ENCODE measurements around the gene ZFHX2. TPM values are rescaled to one million over a fixed set of nuclear protein-coding genes. Genes with fewer than 3 reads are reported as not detected.

The ZFHX2 gene
- total RNA-seq, 1 donor from 2014 or later, result 0.74 TPM

- no peak for DNase-seq (ENCODE audit: extremely low spot score in 2 of 2)
- H3K27me3 ChIP-seq, result no peaks in the 10 kb centered on the region
- TF ChIP-seq POLR2AphosphoS5 (IDR thresholded peaks at IDR 0.05; ENCODE audit: insufficient read depth in 1 of 2, low read depth in 1 of 2) (no peak), CTCF (IDR thresholded peaks at IDR 0.05) (no peak), POLR2A (IDR thresholded peaks at IDR 0.05) (no peak)
- intact Hi-C loops (cut with DNase I), result loop anchor here (1.0 to 5.0 kb wide), 2 partner anchors 87 to 243 kb away; partner anchors contain the start of gene PABPN1
- peaks cover 23% of the 10 kb centered on the region for H3K4me1 ChIP-seq
- H3K4me3 ChIP-seq, result no peak overlapping the region
- H3K9me3 ChIP-seq, result no peaks in the 10 kb centered on the region
- peaks cover 0 to 20% of the 10 kb centered on the region in 2 donors for H3K36me3 ChIP-seq
- no peak overlapping the region for H3K27ac ChIP-seq
These were observed 13.3 kb upstream of the ZFHX2 start for GRCh38 chr14:23564876-23565275.

GRCh38 chr14:23564181-23564812 lies 12.7 kb upstream of the ZFHX2 start:
- Histone ChIP-seq H3K36me3 (peaks cover 0 to 25% of the 10 kb centered on the region in 2 donors), H3K27ac (no peak overlapping the region), H3K9me3 (no peaks in the 10 kb centered on the region), H3K27me3 (no peaks in the 10 kb centered on the region), H3K4me1 (peaks cover 23% of the 10 kb centered on the region), H3K4me3 (no peak overlapping the region)
- intact Hi-C loops (cut with DNase I), result loop anchor here (1.0 to 5.0 kb wide), 2 partner anchors 86 to 242 kb away; partner anchors contain the start of gene PABPN1
- DNase-seq (ENCODE audit: extremely low spot score in 2 of 2), result no peak
- TF ChIP-seq CTCF (IDR thresholded peaks at IDR 0.05), result no peak
- no peak for TF ChIP-seq POLR2AphosphoS5 (IDR thresholded peaks at IDR 0.05; ENCODE audit: insufficient read depth in 1 of 2, low read depth in 1 of 2)
- no peak for TF ChIP-seq POLR2A (IDR thresholded peaks at IDR 0.05)

- H3K4me3 ChIP-seq, result no peak overlapping the region
- H3K36me3 ChIP-seq, result peaks cover 0 to 31% of the 10 kb centered on the region in 2 donors
- H3K9me3 ChIP-seq, result no peaks in the 10 kb centered on the region
- H3K27me3 ChIP-seq, result no peaks in the 10 kb centered on the region
- TF ChIP-seq POLR2AphosphoS5 (IDR thresholded peaks at IDR 0.05; ENCODE audit: insufficient read depth in 1 of 2, low read depth in 1 of 2) (no peak), POLR2A (IDR thresholded peaks at IDR 0.05) (no peak), CTCF (IDR thresholded peaks at IDR 0.05) (no peak)
- DNase-seq (ENCODE audit: extremely low spot score in 2 of 2), result no peak
- no peak overlapping the region for H3K27ac ChIP-seq
- H3K4me1 ChIP-seq, result peaks cover 23% of the 10 kb centered on the region
- intact Hi-C loops (cut with DNase I), result loop anchor here (1.0 to 5.0 kb wide), 2 partner anchors 85 to 241 kb away; partner anchors contain the start of gene PABPN1
These were observed 12.1 kb upstream of the ZFHX2 start for GRCh38 chr14:23563473-23564180.

- Histone ChIP-seq H3K36me3 (peaks cover 0 to 36% of the 10 kb centered on the region in 2 donors), H3K27me3 (no peaks in the 10 kb centered on the region), H3K27ac (no peak overlapping the region), H3K4me3 (no peak overlapping the region), H3K9me3 (no peaks in the 10 kb centered on the region), H3K4me1 (peaks cover 20% of the 10 kb centered on the region)
- DNase-seq (ENCODE audit: extremely low spot score in 2 of 2), result no peak
- peak; percentile 73 to 77 (median 76) for TF ChIP-seq CTCF (IDR thresholded peaks at IDR 0.05)
- no peak for TF ChIP-seq POLR2AphosphoS5 (IDR thresholded peaks at IDR 0.05; ENCODE audit: insufficient read depth in 1 of 2, low read depth in 1 of 2)
- intact Hi-C loops (cut with DNase I), result loop anchor here (5.0 kb wide), 1 partner anchor 241 kb away; the partner anchor contains the start of gene PABPN1
These were observed 11.4 kb upstream of the ZFHX2 start for GRCh38 chr14:23562822-23563472.

All from vagina (tissue), 2 donors.